ENCODE measurements around the gene GJD4. TPM values are rescaled to one million over a fixed set of nuclear protein-coding genes. Genes with fewer than 3 reads are reported as not detected.

The GJD4 gene
- total and polyA plus RNA-seq, 2 of the 4 experiments (the other 2 are of a cell fraction), result not detected

DNA sequence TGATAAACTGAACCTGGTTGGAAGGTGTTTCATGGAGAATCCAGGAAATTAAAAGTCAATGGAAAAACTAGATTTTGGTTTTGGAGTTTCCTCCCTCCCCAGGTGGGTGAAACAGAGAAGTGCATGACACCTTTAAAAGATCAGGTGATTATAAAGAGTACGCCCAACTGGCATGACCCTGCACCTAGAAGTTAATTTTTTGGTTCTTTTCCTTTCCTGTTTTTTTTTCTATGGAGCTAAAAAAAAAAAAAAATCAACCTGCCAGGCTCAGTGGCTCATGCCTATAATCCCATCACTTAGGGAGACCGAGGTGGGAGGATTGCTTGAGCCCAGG lies 7.9 kb downstream of the GJD4 start:
- Histone ChIP-seq H2BK120ac (ENCODE audit: low read depth, low read length) (no peak overlapping the region), H3K18ac (ENCODE audit: low read depth, low read length) (no peak overlapping the region), H3K23ac (ENCODE audit: low read depth, low read length) (no peak overlapping the region), H3K36me3 (ENCODE audit: control insufficient read depth, insufficient read depth, low read length) (no peaks in the 10 kb centered on the region), H4K5ac (ENCODE audit: low read depth, low read length) (no peak overlapping the region), H2BK15ac (ENCODE audit: low read depth, low read length) (no peak overlapping the region), H3K14ac (replicated peaks; ENCODE audit: low read depth, low read length) (no peak overlapping the region), H4K8ac (ENCODE audit: low read depth in 2 of 2, low read length in 2 of 2) (no peak overlapping the region), H3K4ac (ENCODE audit: low read depth, low read length) (no peak overlapping the region), H2AFZ (replicated peaks; ENCODE audit: low read length, poor library complexity) (no peak overlapping the region), H2BK20ac (ENCODE audit: low read depth, low read length) (no peak overlapping the region), H3K4me1 (ENCODE audit: control insufficient read depth, insufficient read depth, low read length) (0 out of 2 replicates have a peak, but pooled peaks cover 1% of the 10 kb centered on the region), H2BK5ac (ENCODE audit: low read depth, low read length, poor library complexity, severe bottlenecking) (no peak overlapping the region), H3K79me1 (ENCODE audit: low read depth in 1 of 2, low read length in 2 of 2) (no peaks in the 10 kb centered on the region), H3K9ac (ENCODE audit: low read depth, low read length) (no peak overlapping the region), H3K27ac (ENCODE audit: insufficient read depth, low read length) (no peak overlapping the region), H2AK5ac (ENCODE audit: low read depth, low read length) (no peak overlapping the region), H3K27me3 (ENCODE audit: control insufficient read depth, insufficient read depth, low read length) (peaks cover 23% of the 10 kb centered on the region), H4K91ac (ENCODE audit: insufficient read depth, low read depth, low read length) (no peak overlapping the region), H3K9me3 (ENCODE audit: control insufficient read depth, insufficient read depth, low read length) (0 out of 2 replicates have a peak, but pooled peaks cover 2% of the 10 kb centered on the region), H3K56ac (ENCODE audit: extremely low read depth, insufficient read depth, low read length) (no peak overlapping the region), H3K9me1 (ENCODE audit: insufficient read depth, low read length) (no peaks in the 10 kb centered on the region), H3K4me3 (ENCODE audit: insufficient read depth, low read depth, low read length) (no peak overlapping the region), H2AK9ac (replicated peaks; ENCODE audit: low read depth, low read length, poor library complexity) (no peak overlapping the region), H4K20me1 (ENCODE audit: insufficient read depth, low read length) (no peaks in the 10 kb centered on the region), H3K4me2 (ENCODE audit: low read depth, low read length) (no peak overlapping the region)
- in situ Hi-C loops (cut with MboI; ENCODE audit: low sequenced_read_pairs) (no loop called here), intact Hi-C loops (cut with micrococcal nuclease) (loop anchor here (5.0 kb wide), 1 partner anchor 1264 kb away; no protein-coding TSS in a partner anchor), dilution Hi-C loops (cut with HindIII; ENCODE audit: low sequenced_read_pairs, unreplicated experiment) (no loop called here)
- ATAC-seq (ENCODE audit: low read depth) (no peak), DNase-seq (no peak)
- no CpG with 5 or more reads among the region's 2 CpGs for WGBS, 2 experiments (ENCODE audit: extremely low coverage in 2 of 2, insufficient read length in 1 of 2)
- POLR2A ChIA-PET (ENCODE audit: unreplicated experiment), result no interaction called here
- TF ChIP-seq RFX5 (IDR thresholded peaks at IDR 0.05; ENCODE audit: low read depth, low read length) (no peak), FOS (IDR thresholded peaks at IDR 0.05; ENCODE audit: low read depth, low read length) (no peak), CTCF (conservative IDR thresholded peaks at IDR 0.05; ENCODE audit: low read depth, low read length) (no peak), RCOR1 (IDR thresholded peaks at IDR 0.05; ENCODE audit: insufficient replicate concordance, low read length) (no peak), RAD21 (IDR thresholded peaks at IDR 0.05; ENCODE audit: low read length) (no peak), CHD1 (IDR thresholded peaks at IDR 0.05; ENCODE audit: low read depth, low read length) (no peak), NFE2L2 (IDR thresholded peaks at IDR 0.05; ENCODE audit: low read depth, low read length) (no peak), SMC3 (IDR thresholded peaks at IDR 0.05; ENCODE audit: low read depth, low read length) (no peak), POLR2A (IDR thresholded peaks at IDR 0.05; ENCODE audit: low read depth, low read length) (no peak), MXI1 (IDR thresholded peaks at IDR 0.05; ENCODE audit: borderline replicate concordance, low read depth, low read length) (no peak), MAFK (IDR thresholded peaks at IDR 0.05; ENCODE audit: low read depth, low read length) (no peak), BHLHE40 (IDR thresholded peaks at IDR 0.05; ENCODE audit: low read depth, low read length) (no peak), MAZ (IDR thresholded peaks at IDR 0.05; ENCODE audit: borderline replicate concordance, low read depth, low read length) (no peak), CEBPB (IDR thresholded peaks at IDR 0.05; ENCODE audit: low read depth, low read length) (no peak)
- TF ChIP-seq, protein P1, sequence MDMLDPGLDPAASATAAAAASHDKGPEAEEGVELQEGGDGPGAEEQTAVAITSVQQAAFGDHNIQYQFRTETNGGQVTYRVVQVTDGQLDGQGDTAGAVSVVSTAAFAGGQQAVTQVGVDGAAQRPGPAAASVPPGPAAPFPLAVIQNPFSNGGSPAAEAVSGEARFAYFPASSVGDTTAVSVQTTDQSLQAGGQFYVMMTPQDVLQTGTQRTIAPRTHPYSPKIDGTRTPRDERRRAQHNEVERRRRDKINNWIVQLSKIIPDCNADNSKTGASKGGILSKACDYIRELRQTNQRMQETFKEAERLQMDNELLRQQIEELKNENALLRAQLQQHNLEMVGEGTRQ (IDR thresholded peaks at IDR 0.05; ENCODE audit: low read depth, low read length), result no peak
- TF ChIP-seq, protein P2, sequence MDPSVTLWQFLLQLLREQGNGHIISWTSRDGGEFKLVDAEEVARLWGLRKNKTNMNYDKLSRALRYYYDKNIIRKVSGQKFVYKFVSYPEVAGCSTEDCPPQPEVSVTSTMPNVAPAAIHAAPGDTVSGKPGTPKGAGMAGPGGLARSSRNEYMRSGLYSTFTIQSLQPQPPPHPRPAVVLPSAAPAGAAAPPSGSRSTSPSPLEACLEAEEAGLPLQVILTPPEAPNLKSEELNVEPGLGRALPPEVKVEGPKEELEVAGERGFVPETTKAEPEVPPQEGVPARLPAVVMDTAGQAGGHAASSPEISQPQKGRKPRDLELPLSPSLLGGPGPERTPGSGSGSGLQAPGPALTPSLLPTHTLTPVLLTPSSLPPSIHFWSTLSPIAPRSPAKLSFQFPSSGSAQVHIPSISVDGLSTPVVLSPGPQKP (IDR thresholded peaks at IDR 0.05; ENCODE audit: borderline replicate concordance, low read depth, low read length), result no peak
- CTCF ChIA-PET, result interaction anchor here (0.7 to 2.2 kb wide), 4 partner anchors 22 to 1166 kb away, joined by 3 to 9 read pairs (median 4); no protein-coding TSS in a partner anchor
- no TSS peak for BruUV-seq (replicated peaks)
